ENCODE results near the gene MSI2. TPM values are rescaled to one million over a fixed set of nuclear protein-coding genes. Genes with fewer than 3 reads are reported as not detected.

The MSI2 gene
- total RNA-seq, 4 donors from 2014 or later, result 60.7 to 101 (median 70.9) TPM

DNA sequence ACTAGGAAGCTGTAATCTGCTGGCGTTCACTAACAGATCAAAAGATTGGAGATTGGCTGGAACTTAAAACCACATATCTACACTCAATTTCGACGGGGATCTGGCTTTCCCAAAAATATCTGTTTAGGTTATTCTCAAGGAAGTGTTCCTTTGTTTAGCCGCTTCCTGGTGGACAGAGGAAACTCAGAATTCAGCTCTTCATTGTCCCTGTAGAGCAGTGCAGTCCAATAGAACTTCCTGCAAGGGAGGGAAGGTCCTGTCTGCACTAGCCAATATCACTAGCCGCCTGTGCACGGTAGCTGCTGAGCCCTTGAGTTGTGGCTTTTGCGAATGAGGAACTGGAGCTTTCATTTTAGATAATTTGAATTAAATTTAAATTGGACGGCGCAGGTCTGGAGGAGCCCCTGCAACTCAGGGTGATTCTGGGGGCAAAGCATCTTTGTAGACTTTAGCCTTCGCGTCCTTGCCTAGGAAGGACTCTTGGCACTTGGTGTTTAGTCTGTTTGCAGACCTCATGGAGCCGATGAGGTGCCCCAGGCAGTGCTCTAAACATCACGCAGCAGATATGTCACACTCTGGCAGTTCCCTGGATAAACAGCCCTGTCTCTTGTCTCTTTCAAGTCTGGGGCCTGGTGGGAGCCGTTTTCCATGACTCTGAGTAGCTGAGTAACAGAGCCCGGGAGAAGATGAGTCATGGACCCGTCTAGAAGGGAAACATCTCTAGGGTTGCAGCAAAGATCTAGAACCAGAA is 366.5 kb downstream of the MSI2 start:
- no peak overlapping the region for H3K4me3 ChIP-seq (replicated peaks in 1 of 3)
- no peak for DNase-seq
- intact Hi-C loops (cut with DNase I), result no loop called here
- peaks cover 0 to 7% of the 10 kb centered on the region in 2 donors for H3K4me1 ChIP-seq
- 65 to 66% methylated on average over 14 to 16 of the region's 16 CpGs for WGBS, 2 donors
- H3K9me3 ChIP-seq, result no peaks in the 10 kb centered on the region
- no peaks in the 10 kb centered on the region for H3K36me3 ChIP-seq
- no peaks in the 10 kb centered on the region for H3K27me3 ChIP-seq
- TF ChIP-seq CTCF (IDR thresholded peaks at IDR 0.05), result no peak
- no peak for TF ChIP-seq POLR2A (IDR thresholded peaks at IDR 0.05)
- H3K27ac ChIP-seq, result no peak overlapping the region

DNA sequence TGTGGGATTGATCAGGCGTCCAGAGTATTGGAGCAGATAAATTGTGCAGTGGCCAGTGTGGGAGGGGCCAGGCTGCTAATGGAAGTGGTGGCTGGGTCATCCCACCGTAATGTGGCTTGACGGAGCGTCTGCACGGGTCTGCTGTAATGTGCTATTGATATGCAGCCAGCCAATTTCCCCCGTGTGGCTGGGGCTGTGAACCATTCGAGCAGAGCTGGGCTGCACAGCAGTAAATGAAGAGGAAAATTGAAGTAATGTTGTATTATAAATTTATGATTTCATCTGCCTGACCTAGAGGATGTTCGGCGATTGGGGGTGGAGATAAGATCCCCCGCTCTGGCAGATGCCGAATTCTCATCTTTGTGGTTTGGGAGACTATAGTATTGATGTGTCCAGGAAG is 367.3 kb downstream of the MSI2 start:
- no peak for DNase-seq

DNA sequence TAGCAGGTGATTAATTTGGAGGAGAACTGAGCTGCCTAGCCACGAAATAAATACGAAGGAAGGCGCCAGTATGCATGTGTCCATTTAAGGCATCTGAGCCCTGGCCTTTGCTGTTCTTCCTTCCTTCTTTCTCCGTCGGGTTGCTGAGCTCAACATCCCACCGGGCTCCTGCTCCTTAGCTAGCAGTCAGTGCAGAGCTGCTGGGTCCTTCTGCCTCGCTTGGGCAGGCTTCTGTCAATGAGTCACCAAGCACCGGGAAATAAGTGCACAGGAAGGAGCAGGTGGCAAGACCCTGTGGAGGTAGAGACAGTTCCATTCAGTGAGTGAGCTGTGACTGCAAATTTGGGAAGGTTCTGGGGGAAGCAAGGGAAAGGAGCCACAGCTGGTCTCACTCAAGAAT is 368.1 kb downstream of the MSI2 start:
- intact Hi-C loops (cut with DNase I), result no loop called here
- H3K36me3 ChIP-seq, result no peaks in the 10 kb centered on the region
- H3K4me1 ChIP-seq, result peaks cover 0 to 7% of the 10 kb centered on the region in 2 donors
- TF ChIP-seq CTCF (IDR thresholded peaks at IDR 0.05), result no peak
- TF ChIP-seq POLR2A (IDR thresholded peaks at IDR 0.05), result no peak
- WGBS, 2 donors, result 80 to 86% methylated on average over 8 of the region's 8 CpGs
- no peak overlapping the region for H3K27ac ChIP-seq
- H3K4me3 ChIP-seq (replicated peaks in 1 of 3), result no peak overlapping the region
- H3K9me3 ChIP-seq, result no peaks in the 10 kb centered on the region
- H3K27me3 ChIP-seq, result no peaks in the 10 kb centered on the region
- no peak for DNase-seq

More for the DNA sequence above, 367.3 kb downstream of the MSI2 start:
- H3K27ac ChIP-seq, result no peak overlapping the region
- no peaks in the 10 kb centered on the region for H3K27me3 ChIP-seq
- intact Hi-C loops (cut with DNase I), result no loop called here
- TF ChIP-seq POLR2A (IDR thresholded peaks at IDR 0.05) (no peak), CTCF (IDR thresholded peaks at IDR 0.05) (no peak)
- H3K36me3 ChIP-seq, result no peaks in the 10 kb centered on the region
- 89 to 91% methylated on average over 11 of the region's 11 CpGs for WGBS, 2 donors
- no peaks in the 10 kb centered on the region for H3K9me3 ChIP-seq
- no peak overlapping the region for H3K4me3 ChIP-seq (replicated peaks in 1 of 3)
- peaks cover 0 to 7% of the 10 kb centered on the region in 2 donors for H3K4me1 ChIP-seq

- Histone ChIP-seq H3K36me3 (no peaks in the 10 kb centered on the region), H3K4me1 (peaks cover 0 to 7% of the 10 kb centered on the region in 2 donors), H3K4me3 (replicated peaks in 1 of 3) (no peak overlapping the region), H3K27me3 (no peaks in the 10 kb centered on the region), H3K27ac (no peak overlapping the region), H3K9me3 (no peaks in the 10 kb centered on the region)
- WGBS, 2 donors, result 28 to 54% methylated on average over 1 of the region's 1 CpG
- DNase-seq, result no peak
- TF ChIP-seq CTCF (IDR thresholded peaks at IDR 0.05) (no peak), POLR2A (IDR thresholded peaks at IDR 0.05) (no peak)
- intact Hi-C loops (cut with DNase I), result no loop called here
These were observed 369.2 kb downstream of the MSI2 start for GRCh38 chr17:57625511-57625910.

DNA sequence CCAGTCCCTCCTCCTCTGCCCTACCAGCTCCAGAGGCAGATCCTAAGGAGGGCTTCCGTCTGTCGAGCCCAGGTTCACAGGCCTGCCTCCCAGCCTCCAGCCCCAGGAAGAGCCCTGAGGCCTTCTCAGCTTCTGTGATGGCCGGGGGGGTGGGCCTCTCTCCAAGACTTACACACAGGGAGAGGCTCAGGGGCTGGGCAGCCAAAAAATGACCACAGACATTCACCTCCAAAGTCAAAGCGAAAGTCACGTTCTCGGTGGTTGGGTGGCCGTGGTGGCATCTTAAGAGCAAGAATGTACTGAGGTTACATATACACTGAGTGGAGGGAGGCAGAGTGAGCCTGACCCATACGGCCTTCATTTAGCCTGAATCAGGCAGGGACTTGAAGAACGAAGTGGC is 369.6 kb downstream of the MSI2 start:
- intact Hi-C loops (cut with DNase I), result no loop called here

More for the DNA sequence above, 369.6 kb downstream of the MSI2 start:
- H3K36me3 ChIP-seq, result no peaks in the 10 kb centered on the region
- DNase-seq, result no peak
- H3K4me1 ChIP-seq, result peaks cover 0 to 7% of the 10 kb centered on the region in 2 donors
- H3K4me3 ChIP-seq (replicated peaks in 1 of 3), result no peak overlapping the region
- WGBS, 2 donors, result 97 to 98% methylated on average over 6 to 7 of the region's 9 CpGs
- H3K9me3 ChIP-seq, result no peaks in the 10 kb centered on the region
- TF ChIP-seq CTCF (IDR thresholded peaks at IDR 0.05), result no peak
- TF ChIP-seq POLR2A (IDR thresholded peaks at IDR 0.05), result no peak
- no peak overlapping the region for H3K27ac ChIP-seq
- no peaks in the 10 kb centered on the region for H3K27me3 ChIP-seq

Measured in thyroid gland (tissue), 4 donors.